ENCODE data around the gene KAZN. TPM values are rescaled to one million over a fixed set of nuclear protein-coding genes. Genes with fewer than 3 reads are reported as not detected.

Gene KAZN
- total and polyA plus RNA-seq, 11 donors: 0.65 to 6.5 (median 2.3) TPM

- 48 to 66% (median 61%) methylated on average over 4 of the region's 4 CpGs for WGBS, 4 donors
- Histone ChIP-seq H3K27me3 (peaks cover 5 to 65% (median 28%) of the 10 kb centered on the region in 9 donors), H3K4me1 (peaks cover 0 to 5% (median under 1%) of the 10 kb centered on the region in 12 donors), H3K27ac (no peak overlapping the region), H3K9me3 (no peaks in the 10 kb centered on the region), H3K36me3 (no peaks in the 10 kb centered on the region), H3K4me3 (no peak overlapping the region)
- ATAC-seq (no peak), DNase-seq (no peak)
- TF ChIP-seq CTCF (IDR thresholded peaks at IDR 0.05) (no peak), POLR2A (IDR thresholded peaks at IDR 0.05) (no peak)
- intact Hi-C loops (cut with DNase I): no loop called here
Measured at GRCh38 chr1:14593302-14593701, 5.2 kb upstream of the KAZN start.

- Histone ChIP-seq H3K9me3 (no peaks in the 10 kb centered on the region), H3K36me3 (no peaks in the 10 kb centered on the region), H3K27ac (no peak overlapping the region), H3K4me3 (no peak overlapping the region), H3K27me3 (peaks cover 12 to 72% (median 36%) of the 10 kb centered on the region in 9 donors), H3K4me1 (peaks cover 0 to 13% (median 4%) of the 10 kb centered on the region in 12 donors)
- 57 to 69% (median 61%) methylated on average over 5 of the region's 5 CpGs for WGBS, 4 donors
- intact Hi-C loops (cut with DNase I): no loop called here
- DNase-seq (no peak), ATAC-seq (no peak)
- no peak for TF ChIP-seq POLR2A (IDR thresholded peaks at IDR 0.05)
- TF ChIP-seq CTCF (IDR thresholded peaks at IDR 0.05): no peak
Measured at GRCh38 chr1:14594045-14594444, 4.4 kb upstream of the KAZN start.

GRCh38 chr1:14596591-14596990, 1.9 kb upstream of the KAZN start:
- H3K36me3 ChIP-seq: no peaks in the 10 kb centered on the region
- H3K4me1 ChIP-seq: peaks cover 0 to 17% (median 5%) of the 10 kb centered on the region in 12 donors
- H3K27me3 ChIP-seq: peaks cover 24 to 92% (median 56%) of the 10 kb centered on the region in 9 donors
- no peak for TF ChIP-seq POLR2A (IDR thresholded peaks at IDR 0.05)
- no peak for TF ChIP-seq CTCF (IDR thresholded peaks at IDR 0.05)
- no peak for DNase-seq
- no peaks in the 10 kb centered on the region for H3K9me3 ChIP-seq
- intact Hi-C loops (cut with DNase I): no loop called here
- ATAC-seq: no peak
- no peak overlapping the region for H3K4me3 ChIP-seq
- no peak overlapping the region for H3K27ac ChIP-seq
- WGBS, 4 donors: 87 to 90% (median 88%) methylated on average over 5 of the region's 5 CpGs

- Histone ChIP-seq H3K27ac (no peak overlapping the region), H3K4me1 (peaks cover 0 to 18% (median 5%) of the 10 kb centered on the region in 12 donors), H3K36me3 (no peaks in the 10 kb centered on the region), H3K9me3 (no peaks in the 10 kb centered on the region), H3K4me3 (peak overlapping the region in 1 of 12 donors; percentile 47), H3K27me3 (peaks cover 24 to 96% (median 60%) of the 10 kb centered on the region in 9 donors)
- intact Hi-C loops (cut with DNase I): no loop called here
- no peak for ATAC-seq
- WGBS, 4 donors: 47 to 51% (median 49%) methylated on average over 10 of the region's 10 CpGs
- DNase-seq: no peak
- TF ChIP-seq POLR2A (IDR thresholded peaks at IDR 0.05): no peak
- TF ChIP-seq CTCF (IDR thresholded peaks at IDR 0.05): no peak
Measured at GRCh38 chr1:14597343-14598006, 1.0 kb upstream of the KAZN start.
